SH-SY5Y (cell line): ENCODE measurements around the gene GDPD4.

Source experiments
- GATA2 ChIP-seq: IDR thresholded peaks from 2 replicates; pipeline ENCODE4 v1.6.1; 2011; ENCODE audit warnings: mild to moderate bottlenecking, low read depth, low read length
- GATA3 ChIP-seq: IDR thresholded peaks from 2 replicates; pipeline ENCODE4 v1.6.1; 2011; ENCODE audit warnings: low read depth, mild to moderate bottlenecking, low read length, moderate library complexity

GDPD4 gene

DNA sequence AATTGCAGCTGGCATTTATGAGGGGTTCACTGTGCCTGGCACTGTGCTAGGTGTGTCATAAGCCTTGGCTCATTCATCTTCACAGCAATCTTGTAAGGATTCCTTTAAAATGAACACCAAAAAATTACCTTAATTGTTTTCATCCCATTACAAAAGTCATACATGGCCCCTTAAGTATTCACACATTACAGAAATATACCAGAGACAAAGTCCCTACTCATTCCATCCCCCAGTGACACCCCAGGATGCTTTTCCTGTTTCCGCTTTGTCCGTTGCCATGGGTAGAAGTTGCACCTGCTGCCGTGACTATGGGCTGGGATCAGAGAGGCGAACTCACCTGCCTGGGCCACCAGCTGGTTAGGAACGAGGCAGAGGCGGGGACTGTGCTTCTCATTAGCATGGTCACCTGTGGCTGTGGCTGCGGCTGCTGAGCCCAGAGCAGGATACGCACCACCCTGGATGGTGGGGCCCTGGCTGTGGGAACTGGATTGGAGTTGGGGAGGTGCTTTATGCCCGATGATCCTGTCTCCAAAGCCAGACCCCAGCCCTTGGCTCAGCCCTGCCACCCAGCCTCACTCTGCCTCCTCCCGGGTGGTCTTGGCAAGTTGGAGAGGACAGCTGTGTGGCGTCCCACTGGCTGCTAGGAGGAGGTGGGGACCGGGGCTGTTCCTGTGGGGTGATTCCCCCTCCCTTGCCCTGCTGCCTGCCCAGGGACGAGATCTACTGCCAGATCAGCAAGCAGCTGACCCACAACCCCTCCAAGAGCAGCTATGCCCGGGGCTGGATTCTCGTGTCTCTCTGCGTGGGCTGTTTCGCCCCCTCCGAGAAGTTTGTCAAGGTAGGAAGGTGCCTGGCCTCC lies 112.6 kb downstream of the GDPD4 start:
- TF ChIP-seq GATA2, result no peak
- TF ChIP-seq GATA3, result no peak

DNA sequence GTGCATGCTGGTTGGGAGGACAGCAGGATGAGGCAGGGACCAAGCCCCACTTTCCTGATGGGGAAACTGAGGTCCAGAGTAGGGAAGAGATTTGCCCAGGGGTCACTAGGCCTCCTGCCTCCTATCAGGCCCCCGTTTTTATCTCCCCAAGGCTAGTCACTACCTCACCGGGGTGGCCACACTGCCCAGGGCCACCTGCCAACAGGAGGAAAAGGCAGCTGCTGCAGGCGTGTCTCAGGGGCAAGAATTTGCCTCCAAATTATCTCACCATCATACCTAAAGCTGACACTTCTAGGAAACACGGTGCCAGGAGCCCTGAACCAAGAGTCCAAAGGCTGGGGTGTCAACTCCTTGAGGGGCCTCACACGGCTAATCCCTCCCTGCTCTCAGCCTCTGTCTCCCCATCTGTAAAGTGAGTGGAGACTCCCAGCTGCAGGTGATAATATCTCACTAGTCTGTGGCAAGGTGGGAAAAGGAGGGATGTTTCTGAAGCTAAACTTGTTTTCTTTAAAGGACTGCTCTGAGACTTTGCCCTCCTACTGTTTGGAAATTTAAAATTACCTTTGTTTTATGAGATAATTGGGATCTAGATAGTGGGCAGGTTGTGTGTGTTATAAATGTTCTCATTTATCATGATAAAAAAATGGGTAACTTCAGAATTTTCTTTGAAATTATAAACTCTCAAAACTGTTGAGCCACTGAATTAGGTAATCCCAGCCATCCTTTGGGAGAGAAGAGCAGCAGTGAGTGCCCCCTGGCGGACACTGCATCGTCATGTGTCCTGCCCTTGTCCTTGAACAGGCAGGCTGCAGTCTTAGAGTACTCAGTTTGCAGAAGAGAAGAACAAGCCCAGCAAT lies 113.5 kb downstream of the GDPD4 start:
- TF ChIP-seq GATA2, result no peak

DNA sequence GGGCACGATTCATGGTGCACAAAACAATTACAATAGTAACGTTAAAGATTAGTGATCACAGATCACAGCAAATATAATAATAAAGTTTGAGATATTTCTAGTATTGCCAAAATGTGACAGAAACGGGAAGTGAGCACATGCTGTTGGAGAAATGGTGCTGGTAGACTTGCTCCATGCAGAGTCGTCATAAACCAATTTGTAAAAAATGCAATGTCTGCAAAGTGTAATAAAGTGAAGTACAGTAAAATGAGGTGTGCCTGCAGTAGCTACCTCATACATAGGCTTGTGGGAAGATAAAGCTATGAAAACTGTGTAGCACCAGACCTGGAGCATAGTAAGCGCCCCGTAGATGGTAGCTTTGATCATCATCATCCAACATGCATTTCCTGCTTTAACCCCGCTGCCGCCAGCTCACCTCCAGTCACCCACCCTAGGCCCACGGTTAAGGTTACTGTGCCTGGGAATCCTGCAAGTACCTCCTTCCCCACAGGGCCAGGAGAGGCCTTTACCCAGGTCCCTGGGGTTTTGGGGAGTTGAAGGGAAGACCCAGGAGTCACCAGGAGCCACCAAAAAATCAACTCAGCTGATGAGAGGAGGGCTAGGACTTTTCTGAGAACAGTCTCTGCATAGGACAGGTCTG lies 114.3 kb downstream of the GDPD4 start:
- TF ChIP-seq GATA2, result no peak
- no peak for TF ChIP-seq GATA3

DNA sequence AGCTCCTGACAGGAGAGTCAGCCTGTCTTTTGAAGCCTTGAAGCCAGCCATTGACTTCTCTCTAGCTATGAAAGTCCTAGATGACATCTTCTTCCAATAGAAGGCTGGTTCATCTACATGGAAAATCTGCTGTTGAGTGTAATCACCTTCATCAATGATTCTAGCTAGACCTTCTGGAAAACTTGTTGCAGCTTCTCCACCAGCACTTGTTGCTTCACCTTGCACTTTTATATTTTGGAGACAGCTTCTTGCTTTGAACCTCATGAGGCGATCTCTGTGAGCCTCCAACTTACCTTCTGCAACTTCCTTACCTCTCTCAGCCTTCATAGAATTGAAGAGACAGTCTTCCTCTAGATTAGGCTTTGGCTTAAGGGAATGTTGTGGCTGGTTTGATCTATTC lies 115.2 kb downstream of the GDPD4 start:
- TF ChIP-seq GATA3, result no peak
- no peak for TF ChIP-seq GATA2

DNA sequence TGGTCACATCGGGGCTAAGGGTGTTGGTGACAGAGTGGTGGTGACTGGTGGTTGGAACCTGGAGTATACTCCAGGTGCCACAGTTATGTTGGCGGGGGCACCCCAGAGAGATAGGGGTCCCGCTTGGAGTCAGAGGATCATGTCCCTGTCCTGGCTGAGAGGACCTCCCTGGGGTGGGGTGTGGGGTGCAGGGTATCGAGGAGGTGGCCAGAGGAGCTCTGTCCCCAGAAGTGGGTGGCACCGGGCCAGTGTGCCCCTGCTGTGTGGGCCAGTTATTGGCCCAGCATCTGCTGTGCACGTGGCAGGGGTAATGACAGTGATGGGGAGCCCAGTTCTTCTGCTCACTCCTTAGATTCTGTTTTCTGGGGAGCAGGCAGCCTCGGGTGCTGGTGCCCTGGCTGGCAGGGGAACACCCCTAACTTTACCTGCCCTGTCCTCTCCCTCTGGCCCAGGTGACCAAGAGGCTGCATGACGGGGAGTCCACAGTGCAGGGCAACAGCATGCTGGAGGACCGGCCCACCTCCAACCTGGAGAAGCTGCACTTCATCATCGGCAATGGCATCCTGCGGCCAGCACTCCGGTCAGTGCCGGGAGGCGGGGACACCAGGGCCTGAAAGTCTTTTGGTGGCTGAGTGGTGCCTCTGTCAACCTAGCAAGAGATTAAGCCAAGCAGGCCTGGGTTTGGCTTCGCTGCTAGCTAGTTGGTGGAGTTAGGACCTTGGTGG lies 117.2 kb downstream of the GDPD4 start:
- no peak for TF ChIP-seq GATA3
- TF ChIP-seq GATA2, result no peak

DNA sequence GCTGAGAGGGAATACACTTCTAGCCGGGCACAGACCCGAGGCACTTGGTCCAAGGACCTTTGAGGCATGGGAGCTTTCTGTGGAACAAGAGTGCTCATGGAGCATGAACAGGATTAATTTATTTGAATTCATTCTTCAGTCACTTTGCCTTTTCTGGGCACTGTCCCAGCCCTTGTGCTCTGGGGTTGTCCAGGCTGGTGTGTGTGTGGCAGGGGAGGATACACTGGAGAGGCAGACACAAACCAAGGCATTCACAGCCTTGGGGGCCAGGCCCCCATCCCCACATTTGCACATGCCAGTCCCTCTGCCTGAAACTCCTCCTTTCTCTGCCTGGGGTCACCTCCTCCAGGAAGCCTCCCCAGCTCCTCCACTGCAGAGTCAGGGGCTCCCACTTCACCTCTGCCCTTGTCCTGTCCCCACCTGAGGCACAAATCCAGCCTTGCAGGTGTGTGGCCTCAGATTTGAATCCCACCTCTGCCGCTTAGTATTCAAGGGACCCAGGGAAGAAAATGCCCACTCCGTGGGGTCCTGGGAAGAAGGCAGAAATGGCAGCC lies 118.0 kb downstream of the GDPD4 start:
- TF ChIP-seq GATA2 (no peak), GATA3 (no peak)

DNA sequence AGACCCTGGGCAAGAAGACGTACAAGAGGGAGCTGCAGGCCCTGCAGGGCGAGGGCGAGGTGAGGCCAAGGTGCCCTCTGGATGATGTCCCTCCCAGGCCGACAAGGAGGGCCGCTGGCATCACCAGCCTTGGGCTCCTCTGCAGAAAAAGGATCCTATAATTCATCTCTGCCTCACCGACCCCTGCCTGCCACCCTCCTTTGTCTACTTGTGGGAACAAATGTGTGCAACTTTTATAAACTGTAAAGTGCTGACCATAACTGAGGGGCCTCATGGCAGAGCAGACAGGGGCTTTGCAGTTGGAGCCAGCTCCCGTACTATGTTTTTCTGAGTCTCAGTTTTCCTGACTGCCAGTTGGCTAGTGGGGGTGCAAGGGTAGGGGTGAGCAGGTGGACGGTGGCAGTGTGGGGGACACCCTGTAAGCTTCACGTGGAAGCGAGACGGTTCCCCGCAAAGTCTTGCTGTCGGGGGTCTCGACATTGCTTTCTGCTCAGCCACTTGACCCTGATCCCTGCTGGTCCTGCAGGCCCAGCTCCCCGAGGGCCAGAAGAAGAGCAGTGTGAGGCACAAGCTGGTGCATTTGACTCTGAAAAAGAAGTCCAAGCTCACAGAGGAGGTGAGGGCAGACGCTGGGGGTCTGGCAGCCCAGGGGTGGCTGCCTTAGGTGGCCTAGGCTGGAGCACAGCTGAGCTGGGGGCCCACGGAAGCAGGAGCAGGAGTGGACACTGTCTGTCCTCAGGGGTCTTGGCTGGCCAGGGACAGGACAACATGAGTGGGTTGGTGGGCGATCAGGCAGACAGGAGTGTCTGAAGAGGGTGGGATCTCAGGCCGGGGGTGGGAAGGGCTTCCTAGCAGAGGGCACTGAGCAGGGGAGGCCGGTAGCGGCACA lies 118.7 kb downstream of the GDPD4 start:
- TF ChIP-seq GATA3 (no peak), GATA2 (no peak)

DNA sequence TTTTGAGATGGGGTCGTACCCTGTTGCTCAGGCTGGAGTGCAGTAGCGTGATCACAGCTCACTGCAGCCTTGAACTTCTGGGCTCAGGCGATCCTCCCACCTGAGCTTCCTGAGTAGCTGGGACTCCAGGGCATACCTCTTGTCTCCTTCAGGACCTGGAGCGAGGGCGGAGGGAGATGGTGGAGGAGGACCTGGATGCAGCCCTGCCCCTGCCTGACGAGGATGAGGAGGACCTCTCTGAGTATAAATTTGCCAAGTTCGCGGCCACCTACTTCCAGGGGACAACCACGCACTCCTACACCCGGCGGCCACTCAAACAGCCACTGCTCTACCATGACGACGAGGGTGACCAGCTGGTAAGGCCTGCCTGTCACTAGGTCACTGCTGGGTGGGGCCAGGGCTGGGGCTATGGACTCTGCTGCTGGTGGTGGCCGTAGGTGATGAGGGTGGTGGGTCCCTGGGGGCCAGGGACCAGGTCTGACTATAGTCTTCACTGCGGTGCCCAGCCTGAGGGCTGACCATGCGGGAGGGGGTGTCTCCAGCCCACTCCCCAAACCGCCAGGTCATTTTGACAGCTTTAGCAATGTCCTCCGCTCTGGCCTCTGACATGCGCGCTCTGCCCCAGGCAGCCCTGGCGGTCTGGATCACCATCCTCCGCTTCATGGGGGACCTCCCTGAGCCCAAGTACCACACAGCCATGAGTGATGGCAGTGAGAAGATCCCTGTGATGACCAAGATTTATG lies 119.5 kb downstream of the GDPD4 start:
- TF ChIP-seq GATA2 (no peak), GATA3 (no peak)

DNA sequence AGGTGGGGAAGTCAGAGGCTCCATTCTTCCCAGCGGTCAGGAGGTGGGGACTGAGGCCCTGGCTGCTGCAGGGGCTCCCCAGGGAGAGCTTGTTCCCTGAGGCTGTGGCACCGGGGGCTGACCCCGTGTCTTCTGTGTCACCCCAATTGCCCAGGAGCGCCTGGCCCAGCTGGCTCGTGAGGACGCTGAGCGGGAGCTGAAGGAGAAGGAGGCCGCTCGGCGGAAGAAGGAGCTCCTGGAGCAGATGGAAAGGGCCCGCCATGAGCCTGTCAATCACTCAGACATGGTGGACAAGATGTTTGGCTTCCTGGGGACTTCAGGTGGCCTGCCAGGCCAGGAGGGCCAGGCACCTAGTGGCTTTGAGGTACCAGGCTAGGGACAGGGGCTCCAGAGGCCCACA lies 120.3 kb downstream of the GDPD4 start:
- TF ChIP-seq GATA2, result no peak
- TF ChIP-seq GATA3, result no peak

DNA sequence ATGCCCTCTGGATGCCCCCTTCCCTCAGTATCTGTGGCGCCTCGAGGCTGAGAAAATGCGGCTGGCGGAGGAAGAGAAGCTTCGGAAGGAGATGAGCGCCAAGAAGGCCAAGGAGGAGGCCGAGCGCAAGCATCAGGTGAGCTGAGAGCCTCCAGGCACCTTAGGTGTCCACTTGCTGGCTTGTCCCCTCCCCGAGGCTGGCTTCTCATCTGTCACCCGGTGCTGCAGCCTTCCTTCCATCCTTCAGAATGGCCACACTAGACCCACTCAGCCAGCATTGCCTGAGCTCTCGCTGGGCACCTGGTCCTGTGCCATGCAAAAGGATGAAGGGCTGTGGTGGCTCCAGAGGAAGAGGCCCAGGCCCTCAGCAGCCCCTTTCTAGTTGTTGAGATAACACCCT lies 121.1 kb downstream of the GDPD4 start:
- no peak for TF ChIP-seq GATA3
- TF ChIP-seq GATA2, result no peak

DNA sequence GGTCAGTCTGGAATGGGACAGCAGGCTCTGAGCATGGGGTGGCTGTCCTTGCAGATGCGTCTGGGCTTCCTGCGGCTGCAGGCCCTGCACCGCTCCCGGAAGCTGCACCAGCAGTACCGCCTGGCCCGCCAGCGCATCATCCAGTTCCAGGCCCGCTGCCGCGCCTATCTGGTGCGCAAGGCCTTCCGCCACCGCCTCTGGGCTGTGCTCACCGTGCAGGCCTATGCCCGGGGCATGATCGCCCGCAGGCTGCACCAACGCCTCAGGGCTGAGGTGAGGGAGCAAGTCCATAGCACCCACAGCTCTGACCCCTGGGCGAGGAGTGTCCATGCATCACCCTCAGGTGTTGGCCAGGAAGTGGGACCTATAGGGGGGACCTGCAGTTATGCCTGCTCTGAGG lies 121.8 kb downstream of the GDPD4 start:
- TF ChIP-seq GATA3 (no peak), GATA2 (no peak)

DNA sequence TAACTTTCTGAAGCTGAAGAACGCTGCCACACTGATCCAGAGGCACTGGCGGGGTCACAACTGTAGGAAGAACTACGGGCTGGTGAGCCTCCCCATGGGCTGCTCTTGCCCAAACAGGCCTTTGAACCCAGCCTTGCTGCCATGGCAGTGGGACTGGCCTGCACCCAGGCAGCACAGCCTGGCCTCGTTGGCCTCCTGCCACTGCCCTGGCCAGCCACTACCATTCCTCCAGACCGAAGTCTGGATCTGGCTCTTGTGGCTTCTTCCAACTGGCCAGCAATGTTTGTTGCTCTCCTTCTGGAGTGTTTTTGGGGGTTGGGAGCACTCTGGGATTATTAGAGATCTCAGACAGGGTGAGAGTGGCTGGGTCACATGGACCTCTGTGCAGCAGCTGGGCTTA lies 122.4 kb downstream of the GDPD4 start:
- TF ChIP-seq GATA3, result no peak
- TF ChIP-seq GATA2, result no peak

DNA sequence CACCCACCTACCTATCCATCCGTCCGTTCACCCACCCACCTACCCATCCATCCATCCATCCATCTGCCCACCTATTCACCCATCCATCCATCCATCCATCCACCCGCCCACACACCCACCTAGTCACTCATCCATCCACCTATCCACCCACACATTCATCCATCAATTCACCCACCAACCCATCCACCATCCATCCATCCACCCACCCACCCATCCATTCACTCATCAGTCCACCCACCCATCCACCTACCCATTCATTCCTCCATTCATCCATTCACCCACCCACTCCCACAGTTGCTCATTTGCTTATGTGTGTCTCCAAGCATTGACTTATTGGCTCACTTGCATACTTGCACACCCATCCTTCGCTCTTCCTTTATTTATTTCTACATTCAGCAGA lies 123.3 kb downstream of the GDPD4 start:
- no peak for TF ChIP-seq GATA3
- TF ChIP-seq GATA2, result no peak
